HUES64 (cell line): ENCODE measurements around the gene TCAP.
A peak's percentile ranks its signal among the peaks of the same experiment; 100 is the strongest.

ENCODE experiments used
- H3K27ac ChIP-seq: 2 replicates; pipeline ENCODE4 v1.7.0; 2013; ENCODE audit warnings: low read depth, low read length, inconsistent platforms
- H3K27me3 ChIP-seq: 2 replicates; pipeline ENCODE4 v1.6.1; 2013; ENCODE audit warnings: mild to moderate bottlenecking, low read length; ENCODE audit not compliant: insufficient read depth
- H3K36me3 ChIP-seq: 2 replicates; pipeline ENCODE4 v1.6.1; 2013; ENCODE audit warnings: mild to moderate bottlenecking, low read length; ENCODE audit not compliant: insufficient read depth
- H3K4me1 ChIP-seq: 2 replicates; pipeline ENCODE4 v1.6.1; 2013; ENCODE audit warnings: mild to moderate bottlenecking, low read length, moderate library complexity; ENCODE audit not compliant: insufficient read depth
- H3K4me3 ChIP-seq: 2 replicates; pipeline ENCODE4 v1.5.1; 2013; ENCODE audit warnings: mild to moderate bottlenecking, low read length, moderate library complexity
- H3K9ac ChIP-seq: 2 replicates; pipeline ENCODE4 v1.6.1; 2013; ENCODE audit warnings: mild to moderate bottlenecking, low read depth, low read length
- H3K9me3 ChIP-seq: 2 replicates; pipeline ENCODE4 v1.6.1; 2013; ENCODE audit warnings: low read depth, low read length; ENCODE audit not compliant: insufficient read depth
- WGBS: fragments of 150-250, 120-280 bp; methylation state at CpG from one replicate; pipeline ENCODE4 v1.1.7; 2013; ENCODE audit warnings: missing lambda C conversion rate; 5-methylcytosine and 5-hydroxymethylcytosine counted together

Gene TCAP

GRCh38 chr17:39663688-39664580 is 1.2 kb upstream of the TCAP start:
- 13% methylated on average over 17 of the region's 17 CpGs for WGBS
- Histone ChIP-seq H3K4me3 (peak overlapping the region; percentile 43), H3K9ac (no peak overlapping the region), H3K9me3 (no peaks in the 10 kb centered on the region), H3K36me3 (peaks cover 16% of the 10 kb centered on the region), H3K4me1 (peaks cover 21% of the 10 kb centered on the region), H3K27ac (no peak overlapping the region; the same call in 1 of the 2 replicates), H3K27me3 (peaks cover 34% of the 10 kb centered on the region)

DNA sequence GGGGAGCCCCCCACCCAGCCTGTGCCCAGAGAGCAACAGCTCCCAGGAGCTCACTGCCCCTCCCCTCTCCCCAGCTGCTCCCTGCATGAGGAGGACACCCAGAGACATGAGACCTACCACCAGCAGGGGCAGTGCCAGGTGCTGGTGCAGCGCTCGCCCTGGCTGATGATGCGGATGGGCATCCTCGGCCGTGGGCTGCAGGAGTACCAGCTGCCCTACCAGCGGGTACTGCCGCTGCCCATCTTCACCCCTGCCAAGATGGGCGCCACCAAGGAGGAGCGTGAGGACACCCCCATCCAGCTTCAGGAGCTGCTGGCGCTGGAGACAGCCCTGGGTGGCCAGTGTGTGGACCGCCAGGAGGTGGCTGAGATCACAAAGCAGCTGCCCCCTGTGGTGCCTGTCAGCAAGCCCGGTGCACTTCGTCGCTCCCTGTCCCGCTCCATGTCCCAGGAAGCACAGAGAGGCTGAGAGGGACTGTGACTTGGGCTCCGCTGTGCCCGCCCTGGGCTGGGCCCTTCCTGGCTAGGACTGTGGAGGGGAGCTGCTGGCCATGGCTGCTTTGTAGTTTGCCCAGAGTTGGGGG is 584 bp downstream of the TCAP start:
- Histone ChIP-seq H3K9me3 (no peaks in the 10 kb centered on the region), H3K27ac (no peak overlapping the region), H3K4me1 (peaks cover 21% of the 10 kb centered on the region), H3K4me3 (no peak overlapping the region), H3K27me3 (peaks cover 44% of the 10 kb centered on the region), H3K36me3 (0 out of 2 replicates have a peak, but pooled peaks cover 5% of the 10 kb centered on the region), H3K9ac (no peak overlapping the region)
- 69% methylated on average over 17 of the region's 17 CpGs for WGBS

DNA sequence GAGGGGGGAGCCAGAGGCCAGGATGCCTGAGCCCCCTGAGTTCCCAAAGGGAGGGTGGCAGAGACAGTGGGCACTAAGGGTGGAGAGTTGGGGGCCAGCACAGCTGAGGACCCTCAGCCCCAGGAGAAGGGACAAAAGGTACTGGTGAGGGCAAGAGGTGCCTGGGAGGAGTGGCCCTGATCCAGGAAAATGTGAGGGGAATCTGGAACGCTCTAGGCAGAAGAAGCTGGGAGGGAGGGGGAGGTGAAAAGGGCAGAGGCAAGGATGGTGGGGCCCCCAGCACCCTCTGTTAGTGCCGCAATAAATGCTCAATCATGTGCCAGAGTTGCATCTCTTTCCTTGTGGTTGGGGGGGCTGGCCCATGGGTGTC is 1.1 kb downstream of the TCAP start:
- Histone ChIP-seq H3K36me3 (0 out of 2 replicates have a peak, but pooled peaks cover 1% of the 10 kb centered on the region), H3K27ac (no peak overlapping the region), H3K27me3 (peaks cover 44% of the 10 kb centered on the region), H3K4me3 (no peak overlapping the region), H3K4me1 (peaks cover 21% of the 10 kb centered on the region), H3K9me3 (no peaks in the 10 kb centered on the region), H3K9ac (no peak overlapping the region)
- WGBS: 58% methylated on average over 2 of the region's 2 CpGs

- Histone ChIP-seq H3K27me3 (peaks cover 44% of the 10 kb centered on the region), H3K27ac (no peak overlapping the region), H3K9ac (no peak overlapping the region), H3K4me3 (peak overlapping the region; percentile 54; the same call in 1 of the 2 replicates), H3K4me1 (peaks cover 21% of the 10 kb centered on the region), H3K9me3 (no peaks in the 10 kb centered on the region), H3K36me3 (no peaks in the 10 kb centered on the region)
- 73% methylated on average over 11 of the region's 11 CpGs for WGBS
These were observed 1.6 kb downstream of the TCAP start for GRCh38 chr17:39666601-39667261.

DNA sequence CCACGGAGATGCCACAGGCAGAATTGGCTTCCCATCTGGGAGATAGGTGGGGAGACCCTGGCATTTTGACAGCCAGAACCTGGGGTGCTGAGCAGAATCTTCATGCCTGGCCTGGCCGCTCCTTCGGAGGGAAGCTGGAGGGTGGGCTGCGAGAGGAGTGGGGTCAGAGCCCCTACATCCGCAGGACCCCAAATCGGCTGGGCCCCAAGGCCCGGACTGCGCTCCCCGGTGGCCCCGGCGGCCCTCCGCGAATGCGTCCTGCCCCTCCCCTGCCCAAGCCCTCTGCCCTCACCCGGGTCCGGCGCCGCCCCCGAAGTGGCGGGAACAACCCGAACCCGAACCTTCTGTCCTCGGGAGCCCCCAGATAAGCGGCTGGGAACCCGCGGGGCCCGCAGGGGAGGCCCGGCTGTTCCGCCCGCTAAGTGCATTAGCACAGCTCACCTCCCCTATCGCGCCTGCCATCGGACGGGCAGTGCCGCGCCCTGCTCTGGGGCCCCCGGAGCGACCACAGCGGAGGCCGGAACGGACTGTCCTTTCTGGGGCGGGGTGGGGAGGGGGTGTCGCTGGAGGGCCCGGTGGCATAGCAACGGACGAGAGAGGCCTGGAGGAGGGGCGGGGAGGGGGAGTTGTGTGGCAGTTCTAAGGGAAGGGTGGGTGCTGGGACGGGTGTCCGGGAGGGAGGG is 2.3 kb downstream of the TCAP start:
- H3K4me1 ChIP-seq: peaks cover 21% of the 10 kb centered on the region
- H3K4me3 ChIP-seq: peak overlapping the region; percentile 54
- 4% methylated on average over 49 of the region's 49 CpGs for WGBS
- no peaks in the 10 kb centered on the region for H3K36me3 ChIP-seq
- H3K27me3 ChIP-seq: peaks cover 44% of the 10 kb centered on the region
- no peaks in the 10 kb centered on the region for H3K9me3 ChIP-seq
- no peak overlapping the region for H3K9ac ChIP-seq
- H3K27ac ChIP-seq: no peak overlapping the region

DNA sequence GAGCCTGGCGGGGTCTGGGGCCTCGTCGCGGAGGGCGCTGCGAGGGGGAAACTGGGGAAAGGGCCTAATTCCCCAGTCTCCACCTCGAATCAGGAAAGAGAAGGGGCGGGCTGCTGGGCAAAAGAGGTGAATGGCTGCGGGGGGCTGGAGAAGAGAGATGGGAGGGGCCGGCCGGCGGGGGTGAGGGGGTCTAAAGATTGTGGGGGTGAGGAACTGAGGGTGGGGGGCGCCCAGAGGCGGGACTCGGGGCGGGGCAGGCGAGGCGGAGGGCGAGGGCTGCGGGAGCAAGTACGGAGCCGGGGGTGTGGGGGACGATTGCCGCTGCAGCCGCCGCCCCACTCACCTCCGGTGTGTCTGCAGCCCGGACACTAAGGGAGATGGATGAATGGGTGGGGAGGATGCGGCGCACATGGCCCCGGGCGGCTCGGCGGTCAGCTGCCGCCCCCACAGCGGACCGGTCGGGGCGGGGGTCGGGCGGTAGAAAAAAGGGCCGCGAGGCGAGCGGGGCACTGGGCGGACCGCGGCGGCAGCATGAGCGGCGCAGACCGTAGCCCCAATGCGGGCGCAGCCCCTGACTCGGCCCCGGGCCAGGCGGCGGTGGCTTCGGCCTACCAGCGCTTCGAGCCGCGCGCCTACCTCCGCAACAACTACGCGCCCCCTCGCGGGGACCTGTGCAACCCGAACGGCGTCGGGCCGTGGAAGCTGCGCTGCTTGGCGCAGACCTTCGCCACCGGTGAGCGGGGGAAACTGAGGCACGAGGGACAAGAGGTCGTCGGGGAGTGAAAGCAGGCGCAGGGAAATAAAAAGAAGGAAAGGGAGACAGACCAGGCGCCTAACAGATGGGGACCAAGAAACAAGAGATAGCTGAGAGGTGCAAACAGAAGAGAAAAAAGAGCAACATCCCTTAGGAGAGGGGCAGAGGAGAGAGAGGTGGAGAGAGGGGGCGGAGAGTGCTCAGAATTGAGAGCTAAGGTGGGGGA is 3.1 kb downstream of the TCAP start, which contains the start of gene PNMT:
PNMT (plus strand) TSS at position 509 of the 980 bp plus-strand sequence; CDS start at position 532, 23 bp downstream.
- Histone ChIP-seq H3K4me1 (peaks cover 17% of the 10 kb centered on the region), H3K27me3 (peaks cover 44% of the 10 kb centered on the region), H3K9ac (peak within 1 kb of the TSS; percentile 55; the same call in 1 of the 2 replicates), H3K36me3 (no peaks in the 10 kb centered on the region), H3K9me3 (no peaks in the 10 kb centered on the region), H3K27ac (no peak within 1 kb of the TSS), H3K4me3 (peak within 1 kb of the TSS; percentile 54)
- 2% methylated on average over 85 of the region's 85 CpGs for WGBS

GRCh38 chr17:39669897-39670735 is 5.0 kb downstream of the TCAP start:
- no peaks in the 10 kb centered on the region for H3K36me3 ChIP-seq
- H3K27ac ChIP-seq: no peak overlapping the region
- no peak overlapping the region for H3K9ac ChIP-seq
- H3K4me1 ChIP-seq: 0 out of 2 replicates have a peak, but pooled peaks cover under 1% of the 10 kb centered on the region
- H3K27me3 ChIP-seq: peaks cover 44% of the 10 kb centered on the region
- H3K9me3 ChIP-seq: no peaks in the 10 kb centered on the region
- WGBS: 93% methylated on average over 23 of the region's 23 CpGs
- H3K4me3 ChIP-seq: no peak overlapping the region

DNA sequence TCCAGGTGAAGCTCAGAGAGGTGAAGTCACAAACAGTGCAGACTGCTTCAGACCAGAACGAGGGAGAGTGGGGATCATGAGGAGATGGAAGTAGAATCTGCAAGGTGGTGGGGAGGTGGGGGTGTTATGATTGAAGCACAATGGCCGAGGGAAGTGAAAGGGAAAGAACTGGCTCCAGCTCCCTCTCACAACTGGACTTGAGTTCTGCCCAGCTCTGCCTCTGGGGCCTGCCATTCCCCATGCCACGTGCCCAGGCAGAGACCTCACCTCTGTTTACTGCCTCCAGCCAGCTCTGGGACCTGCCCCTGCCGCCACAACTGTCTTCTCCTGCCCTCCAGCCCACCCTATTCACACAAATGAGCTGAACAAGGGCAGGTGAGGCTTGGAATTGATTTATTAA is 5.6 kb downstream of the TCAP start:
- Histone ChIP-seq H3K27me3 (peaks cover 41% of the 10 kb centered on the region), H3K9me3 (no peaks in the 10 kb centered on the region), H3K9ac (no peak overlapping the region), H3K27ac (no peak overlapping the region), H3K36me3 (no peaks in the 10 kb centered on the region), H3K4me1 (no peaks in the 10 kb centered on the region), H3K4me3 (no peak overlapping the region)
- 78% methylated on average over 4 of the region's 4 CpGs for WGBS

DNA sequence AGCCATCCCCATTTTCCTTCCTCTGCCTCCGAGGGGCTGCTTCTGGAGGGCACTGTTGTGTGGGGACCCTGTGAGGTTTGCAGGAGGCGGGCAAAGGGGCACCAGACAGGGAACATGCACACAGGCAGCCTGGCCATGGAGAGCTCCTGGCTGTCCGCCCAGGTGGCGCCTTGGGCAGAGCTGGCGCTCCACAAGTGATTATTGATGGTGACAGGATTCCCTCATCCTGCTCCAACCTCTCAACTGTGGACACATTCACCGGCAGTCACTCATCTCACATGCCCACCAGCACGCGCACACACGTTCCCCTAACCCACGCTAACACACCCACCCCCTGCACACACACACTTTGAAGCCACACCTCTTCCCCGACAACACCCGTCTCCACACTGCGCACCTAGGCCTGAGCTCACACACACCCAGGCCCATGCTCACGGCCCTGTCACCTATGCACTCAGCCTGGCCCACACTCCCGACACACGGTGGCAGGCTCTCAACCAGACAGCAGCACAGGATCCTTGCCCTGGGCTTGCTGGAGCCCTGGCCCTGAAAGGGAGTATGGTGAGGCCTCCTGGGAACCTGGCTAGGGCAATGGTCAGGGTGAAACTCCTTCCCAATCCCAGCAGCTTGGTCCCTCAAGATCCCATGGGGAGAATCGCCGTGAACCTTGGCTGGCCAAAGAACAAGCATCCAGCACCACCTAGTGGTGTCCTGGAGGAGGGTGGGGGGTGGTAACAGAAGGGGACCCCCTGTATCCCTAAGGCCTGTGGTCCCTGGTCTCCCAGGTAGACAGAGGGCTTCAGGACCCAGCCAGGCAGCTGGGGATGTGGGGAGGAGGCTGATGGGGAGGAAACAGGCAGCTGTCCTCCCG is 6.7 kb downstream of the TCAP start:
- Histone ChIP-seq H3K27me3 (peaks cover 30% of the 10 kb centered on the region), H3K9ac (no peak overlapping the region)
- 78% methylated on average over 19 of the region's 19 CpGs for WGBS

More for the DNA sequence above, 6.7 kb downstream of the TCAP start:
- H3K36me3 ChIP-seq: peaks cover 5% of the 10 kb centered on the region; the same call in 1 of the 2 replicates
- H3K4me1 ChIP-seq: no peaks in the 10 kb centered on the region
- H3K27ac ChIP-seq: no peak overlapping the region
- H3K4me3 ChIP-seq: no peak overlapping the region
- H3K9me3 ChIP-seq: no peaks in the 10 kb centered on the region
